A549 (cell line): ENCODE data around the gene MIPOL1. TPM values are rescaled to one million over a fixed set of nuclear protein-coding genes. Genes with fewer than 3 reads are reported as not detected.

Experiments
- ATAC-seq, 2 experiments: fragments of 200-7000 bp in 1 of 2; fragments of >200 bp in 1 of 2; cut with Nextera tagmentation in 1 of 2; cut with Tn5 transposase in 1 of 2; 3 replicates each; pipeline versions ENCODE4 v1.8.0 to v1.9.1; 2018 to 2020; ENCODE audit warnings: mild to moderate bottlenecking in 1 of 2, moderate library complexity in 1 of 2
- CTCF ChIA-PET: fragments of 300-600 bp; sonication (Branson Sonifier 250); formaldehyde crosslinking; extraction: SDS; loops from one replicate; lab custom pipeline; 2021; ENCODE audit warnings: antibody characterized with exemption, inconsistent platforms; lab: Yijun Ruan, JAX
- POLR2A ChIA-PET: fragments of 350-600 bp; formaldehyde crosslinking; extraction: SDS; loops from one replicate; lab custom pipeline; 2021; ENCODE audit warnings: antibody characterized with exemption, inconsistent platforms; lab: Yijun Ruan, JAX
- DNase-seq, 2 experiments: peaks; one replicate each; pipeline versions ENCODE4 v3.0.0 to v3.0.0-alpha.2; 2011 to 2016; ENCODE audit warnings: low read depth in 1 of 2, low spot score in 1 of 2
- FAIRE-seq: peaks from 2 replicates; lab custom pipeline; 2011; peaks lifted over from hg19 to GRCh38; lab: Jason Lieb, UNC
- H3K27ac ChIP-seq, 2 experiments: fragments of >200 bp; sonication (Bioruptor Twin); formaldehyde crosslinking; 3 replicates each; pipeline ENCODE4 v1.5.1; 2016 to 2017
- H3K4me1 ChIP-seq: fragments of >200 bp; sonication (Bioruptor Twin); formaldehyde crosslinking; 3 replicates; pipeline ENCODE4 v1.6.1; 2016
- H3K4me2 ChIP-seq: fragments of >200 bp; sonication (Bioruptor Twin); formaldehyde crosslinking; 3 replicates; pipeline ENCODE4 v1.6.1; 2016
- H3K4me3 ChIP-seq: fragments of >200 bp; sonication (Bioruptor Twin); formaldehyde crosslinking; 3 replicates; pipeline ENCODE4 v1.5.1; 2016
- H3K9me3 ChIP-seq: fragments of >200 bp; sonication (Bioruptor Twin); formaldehyde crosslinking; 3 replicates; pipeline ENCODE4 v1.6.1; 2016
- CBX2 ChIP-seq: fragments of 200-600 bp; sonication (generic); IDR thresholded peaks from 2 replicates; pipeline ENCODE4 v1.6.1; 2016; ENCODE audit warnings: low read depth, mild to moderate bottlenecking, borderline replicate concordance
- CEBPB ChIP-seq, 2 experiments: fragments of >200 bp in 1 of 2; sonication (Bioruptor Twin) in 1 of 2; formaldehyde crosslinking in 1 of 2; IDR thresholded peaks; 2 replicates each; pipeline ENCODE4 v1.6.1; 2012 to 2016
- CHD2 ChIP-seq: fragments of 150-350 bp; IDR thresholded peaks from 2 replicates; pipeline ENCODE4 v1.6.1; 2014; ENCODE audit warnings: low read length; ENCODE audit not compliant: partially characterized antibody
- CTCF ChIP-seq: fragments of >200 bp; sonication (Bioruptor Twin); formaldehyde crosslinking; IDR thresholded peaks from 3 replicates; pipeline ENCODE4 v1.5.1; 2016
- E2F6 ChIP-seq: IDR thresholded peaks from 2 replicates; pipeline ENCODE4 v1.6.1; 2012; ENCODE audit warnings: low read depth, borderline replicate concordance
- EP300 ChIP-seq, 2 experiments: fragments of >200 bp; sonication (Bioruptor Twin); formaldehyde crosslinking; IDR thresholded peaks; 2 replicates in 1 of 2; 3 replicates in 1 of 2; pipeline ENCODE4 v1.6.1; 2016 to 2017
- ESRRA ChIP-seq: fragments of 150-350 bp; IDR thresholded peaks from 2 replicates; pipeline ENCODE4 v1.6.1; 2014; ENCODE audit warnings: mild to moderate bottlenecking, low read length, borderline replicate concordance
- HEYL ChIP-seq: fragments of 250-450 bp; sonication (Bioruptor Pico); IDR thresholded peaks from 2 replicates; pipeline ENCODE4 v1.8.0; 2021; ENCODE audit warnings: mild to moderate bottlenecking, moderate library complexity
- JUNB ChIP-seq: fragments of >200 bp; sonication (Bioruptor Twin); formaldehyde crosslinking; IDR thresholded peaks from 2 replicates; pipeline ENCODE4 v1.6.1; 2016
- KDM1A ChIP-seq: fragments of 200-600 bp; sonication (generic); IDR thresholded peaks from 2 replicates; pipeline ENCODE4 v1.6.1; 2016; ENCODE audit warnings: low read depth, mild to moderate bottlenecking
- NPAS2 ChIP-seq: fragments of 250-450 bp; sonication (Bioruptor Pico); IDR thresholded peaks from 2 replicates; pipeline ENCODE4 v1.8.0; 2022; ENCODE audit warnings: mild to moderate bottlenecking, moderate library complexity, borderline replicate concordance
- POLR2A ChIP-seq: IDR thresholded peaks from 2 replicates; pipeline ENCODE4 v1.6.1; 2012; ENCODE audit warnings: mild to moderate bottlenecking, low read length
- RAD21 ChIP-seq, 2 experiments: fragments of >200 bp in 1 of 2; sonication (Bioruptor Twin) in 1 of 2; formaldehyde crosslinking in 1 of 2; IDR thresholded peaks in 1 of 2; conservative IDR thresholded peaks in 1 of 2; 2 replicates in 1 of 2; 3 replicates in 1 of 2; pipeline ENCODE4 v1.6.1; 2012 to 2018; ENCODE audit warnings: inconsistent platforms in 1 of 2
- RCOR1 ChIP-seq: fragments of 150-350 bp; IDR thresholded peaks from 2 replicates; pipeline ENCODE4 v1.6.1; 2014; ENCODE audit warnings: antibody characterized with exemption, low read length, low read depth
- REST ChIP-seq: fragments of 200-600 bp; sonication (generic); IDR thresholded peaks from 2 replicates; pipeline ENCODE4 v1.6.1; 2016; ENCODE audit warnings: antibody characterized with exemption, mild to moderate bottlenecking, moderate library complexity
- RFX5 ChIP-seq: fragments of 450-650 bp; IDR thresholded peaks from 2 replicates; pipeline ENCODE4 v1.7.1; 2014; ENCODE audit warnings: antibody characterized with exemption, mild to moderate bottlenecking, moderate library complexity
- SREBF2 ChIP-seq: fragments of 450-650 bp; IDR thresholded peaks from 2 replicates; pipeline ENCODE4 v1.6.1; 2014; ENCODE audit warnings: mild to moderate bottlenecking, moderate library complexity
- TFCP2L1 ChIP-seq: fragments of 250-450 bp; sonication (Bioruptor Pico); IDR thresholded peaks from 2 replicates; pipeline ENCODE4 v1.5.0; 2021; ENCODE audit warnings: mild to moderate bottlenecking
- WGBS: methylation state at CpG from one replicate; pipeline ENCODE4 v1.1.6; 2017; ENCODE audit errors: missing lambda C conversion rate; 5-methylcytosine and 5-hydroxymethylcytosine counted together
- polyA plus RNA-seq, 4 experiments: library from polyadenylated mRNA; depleted of rRNA in 3 of 4; stranded (reverse); fragments of >200 nt; fragmentation: RNase III in 1 of 4; extraction: RNeasy Plus Mini Kit Qiagen cat#74134 plus additional on column Dnase treatment in 1 of 4; gene quantifications; 2 replicates in 3 of 4; 3 replicates in 1 of 4; pipeline ENCODE4 v1.2.3, GENCODE V29; 2011 to 2017
- TF ChIP-seq, protein P1 (sequence below): fragments of >200 bp; sonication (Bioruptor Twin); formaldehyde crosslinking; IDR thresholded peaks from 2 replicates; pipeline ENCODE4 v1.6.1; 2016
- TF ChIP-seq, protein P2 (sequence below): fragments of >200 bp; sonication (Bioruptor Twin); formaldehyde crosslinking; IDR thresholded peaks from 3 replicates; pipeline ENCODE4 v1.6.1; 2016

Gene MIPOL1
- polyA plus RNA-seq, 2 of the 4 experiments (the other 2 are of a cell fraction), result 5.2 to 13.4 TPM

GRCh38 chr14:37311252-37311651 is 113.5 kb downstream of the MIPOL1 start:
- no peak for ATAC-seq
- Histone ChIP-seq H3K9me3 (no peaks in the 10 kb centered on the region), H3K27ac (no peak overlapping the region), H3K4me2 (no peak overlapping the region), H3K4me3 (no peak overlapping the region), H3K4me1 (no peaks in the 10 kb centered on the region)
- no peak for DNase-seq
- CTCF ChIA-PET, result no interaction called here
- TF ChIP-seq RFX5 (no peak), E2F6 (no peak), REST (no peak), CHD2 (no peak), ESRRA (no peak), RAD21 (conservative IDR thresholded peaks at IDR 0.05 in 1 of 2, IDR thresholded peaks at IDR 0.05 in 1 of 2) (no peak), TFCP2L1 (CRISPR knock-in tag) (no peak), EP300 (IDR thresholded peaks at IDR 0.05) (no peak), RCOR1 (no peak), SREBF2 (no peak), KDM1A (no peak), CTCF (no peak), CEBPB (IDR thresholded peaks at IDR 0.05) (no peak), NPAS2 (CRISPR knock-in tag) (no peak), HEYL (CRISPR knock-in tag) (no peak), CBX2 (no peak), POLR2A (no peak)
- TF ChIP-seq, protein P1, sequence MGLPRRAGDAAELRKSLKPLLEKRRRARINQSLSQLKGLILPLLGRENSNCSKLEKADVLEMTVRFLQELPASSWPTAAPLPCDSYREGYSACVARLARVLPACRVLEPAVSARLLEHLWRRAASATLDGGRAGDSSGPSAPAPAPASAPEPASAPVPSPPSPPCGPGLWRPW, result no peak
- TF ChIP-seq, protein P2, sequence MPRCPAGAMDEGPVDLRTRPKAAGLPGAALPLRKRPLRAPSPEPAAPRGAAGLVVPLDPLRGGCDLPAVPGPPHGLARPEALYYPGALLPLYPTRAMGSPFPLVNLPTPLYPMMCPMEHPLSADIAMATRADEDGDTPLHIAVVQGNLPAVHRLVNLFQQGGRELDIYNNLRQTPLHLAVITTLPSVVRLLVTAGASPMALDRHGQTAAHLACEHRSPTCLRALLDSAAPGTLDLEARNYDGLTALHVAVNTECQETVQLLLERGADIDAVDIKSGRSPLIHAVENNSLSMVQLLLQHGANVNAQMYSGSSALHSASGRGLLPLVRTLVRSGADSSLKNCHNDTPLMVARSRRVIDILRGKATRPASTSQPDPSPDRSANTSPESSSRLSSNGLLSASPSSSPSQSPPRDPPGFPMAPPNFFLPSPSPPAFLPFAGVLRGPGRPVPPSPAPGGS, result no peak
- no peak for FAIRE-seq
- POLR2A ChIA-PET, result no interaction called here
- 97% methylated on average over 1 of the region's 1 CpG for WGBS

GRCh38 chr14:37318938-37319337 is 121.2 kb downstream of the MIPOL1 start:
- 94% methylated on average over 2 of the region's 2 CpGs for WGBS
- Histone ChIP-seq H3K4me1 (no peaks in the 10 kb centered on the region), H3K27ac (no peak overlapping the region), H3K9me3 (no peaks in the 10 kb centered on the region), H3K4me2 (no peak overlapping the region), H3K4me3 (no peak overlapping the region)
- TF ChIP-seq JUNB, result no peak
- POLR2A ChIA-PET, result no interaction called here
- CTCF ChIA-PET, result no interaction called here
- FAIRE-seq (no peak), ATAC-seq (no peak), DNase-seq (no peak)
